DMS114 treated with DMSO at 0.1 percent for 48 hours (cell line): ENCODE measurements around the gene RRM2.

Source experiments
- DNase-seq: peaks from one replicate; lab custom pipeline; 2025; ENCODE audit not compliant: unreplicated experiment; lab: John Stamatoyannopoulos, UW

Gene RRM2

GRCh38 chr2:10170256-10170655, 47.7 kb downstream of the RRM2 start:
- DNase-seq: no peak

- no peak for DNase-seq
Observed at GRCh38 chr2:10171006-10171800, 48.7 kb downstream of the RRM2 start.

- DNase-seq: no peak
Observed at GRCh38 chr2:10172033-10172871, 49.7 kb downstream of the RRM2 start.

- DNase-seq: no peak
Observed at GRCh38 chr2:10173258-10174005, 50.9 kb downstream of the RRM2 start.

DNA sequence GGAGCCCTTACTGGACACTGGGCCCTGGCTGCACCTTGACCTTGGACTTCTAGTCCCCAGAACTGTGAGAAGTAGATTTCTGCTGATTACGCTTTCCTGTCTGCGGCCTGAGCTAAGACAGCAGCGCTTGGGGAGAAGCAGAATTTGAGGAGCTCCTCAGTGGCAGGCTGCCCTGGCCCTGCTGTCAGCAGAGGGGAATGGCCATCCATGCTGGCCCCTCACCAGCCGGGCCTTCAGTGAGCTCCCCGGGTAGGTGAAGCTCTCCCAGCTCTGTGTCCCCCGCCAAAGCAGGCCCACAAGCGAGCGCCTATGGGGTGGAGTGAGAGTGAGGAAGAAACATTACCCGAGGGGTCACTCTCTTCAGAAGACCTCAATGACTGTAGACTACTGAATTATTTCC, 51.6 kb downstream of the RRM2 start:
- DNase-seq: no peak

DNA sequence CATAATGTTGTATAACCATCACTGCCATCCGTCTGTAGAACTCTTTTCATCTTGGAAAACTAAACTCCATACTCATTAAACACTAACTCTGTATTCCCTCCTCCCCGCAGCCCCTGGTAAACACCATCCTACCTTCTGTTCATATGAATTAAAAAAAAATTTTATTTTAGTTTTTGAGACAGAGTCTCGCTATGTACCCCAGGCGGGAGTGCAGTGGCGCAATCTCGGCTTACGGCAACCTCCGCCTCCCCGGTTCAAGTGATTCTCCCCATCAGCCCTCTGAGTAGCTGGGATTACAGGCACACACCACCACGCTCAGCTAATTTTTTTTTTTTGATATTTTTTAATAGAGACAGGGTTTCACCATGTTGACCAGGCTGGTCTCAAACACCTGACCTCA, 52.9 kb downstream of the RRM2 start:
- DNase-seq: no peak

- DNase-seq: no peak
Observed at GRCh38 chr2:10178751-10179150, 56.2 kb downstream of the RRM2 start.

DNA sequence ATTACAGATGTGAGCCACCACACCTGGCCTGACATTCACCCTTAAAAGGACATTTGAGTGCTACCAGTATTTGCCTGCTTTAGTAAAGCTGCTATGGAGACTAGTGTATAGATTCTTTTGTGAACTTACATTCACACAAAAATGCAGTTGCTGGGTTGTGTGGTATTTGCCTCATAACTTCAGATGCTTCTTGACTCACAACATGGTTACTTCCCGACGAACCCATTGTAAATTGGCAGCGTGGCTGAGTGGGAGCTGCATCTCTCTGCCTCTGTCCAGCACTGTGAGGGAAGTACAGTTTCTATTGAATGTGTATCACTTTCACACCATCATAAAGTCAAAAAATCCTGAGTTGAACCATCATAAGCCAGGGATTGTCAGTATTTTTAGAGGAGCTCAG, 56.9 kb downstream of the RRM2 start:
- DNase-seq: no peak

GRCh38 chr2:10180229-10180628, 57.7 kb downstream of the RRM2 start:
- DNase-seq: no peak
